Upper lobe of left lung (tissue), 4 donors: ENCODE measurements around the gene SGSM2.

ENCODE experiments used
- EP300 ChIP-seq, 4 donors: sonication (generic); formaldehyde crosslinking; IDR thresholded peaks; one replicate each; pipeline ENCODE4 v1.5.1; 2017; ENCODE audit warnings: antibody characterized with exemption in 4 of 4, control low read depth in 2 of 4
- POLR2A ChIP-seq, 4 donors: fragments of 450-650 bp; IDR thresholded peaks; one replicate each; pipeline ENCODE4 v1.5.1; 2016 to 2017; ENCODE audit warnings: antibody characterized with exemption in 4 of 4, mild to moderate bottlenecking in 2 of 4
- TF ChIP-seq, protein P1 (sequence below), 6 experiments: fragments of 450-650 bp in 4 of 6; fragments of 200-600 bp in 2 of 6; sonication (generic) in 2 of 6; IDR thresholded peaks; one replicate each; pipeline ENCODE4 v1.5.1; 2016 to 2019; ENCODE audit warnings: antibody characterized with exemption in 6 of 6

GRCh38 chr17:2393954-2394749, 56.9 kb downstream of the SGSM2 start:
- TF ChIP-seq, protein P1, sequence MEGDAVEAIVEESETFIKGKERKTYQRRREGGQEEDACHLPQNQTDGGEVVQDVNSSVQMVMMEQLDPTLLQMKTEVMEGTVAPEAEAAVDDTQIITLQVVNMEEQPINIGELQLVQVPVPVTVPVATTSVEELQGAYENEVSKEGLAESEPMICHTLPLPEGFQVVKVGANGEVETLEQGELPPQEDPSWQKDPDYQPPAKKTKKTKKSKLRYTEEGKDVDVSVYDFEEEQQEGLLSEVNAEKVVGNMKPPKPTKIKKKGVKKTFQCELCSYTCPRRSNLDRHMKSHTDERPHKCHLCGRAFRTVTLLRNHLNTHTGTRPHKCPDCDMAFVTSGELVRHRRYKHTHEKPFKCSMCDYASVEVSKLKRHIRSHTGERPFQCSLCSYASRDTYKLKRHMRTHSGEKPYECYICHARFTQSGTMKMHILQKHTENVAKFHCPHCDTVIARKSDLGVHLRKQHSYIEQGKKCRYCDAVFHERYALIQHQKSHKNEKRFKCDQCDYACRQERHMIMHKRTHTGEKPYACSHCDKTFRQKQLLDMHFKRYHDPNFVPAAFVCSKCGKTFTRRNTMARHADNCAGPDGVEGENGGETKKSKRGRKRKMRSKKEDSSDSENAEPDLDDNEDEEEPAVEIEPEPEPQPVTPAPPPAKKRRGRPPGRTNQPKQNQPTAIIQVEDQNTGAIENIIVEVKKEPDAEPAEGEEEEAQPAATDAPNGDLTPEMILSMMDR (IDR thresholded peaks at IDR 0.05): no peak
- TF ChIP-seq EP300 (IDR thresholded peaks at IDR 0.05) (no peak), POLR2A (IDR thresholded peaks at IDR 0.05) (no peak)
